ENCODE measurements around the gene TRPT1.

GRCh38 chr11:64275031-64275800, 49.2 kb upstream of the TRPT1 start:
- TF ChIP-seq CTCF (IDR thresholded peaks at IDR 0.05; ENCODE audit: low read depth, low read length, poor library complexity, severe bottlenecking) (no peak), EZH2phosphoT487 (IDR thresholded peaks at IDR 0.05; ENCODE audit: borderline replicate concordance, low read length) (no peak)
